Activated CD4-positive, alpha-beta T cell treated with anti-CD3 and anti-CD28 coated beads, Interleukin-2, amount 10 ng/mL, durations not matched to agents 24 days and 14 days (primary cell): ENCODE measurements around the gene TSPO. TPM values are rescaled to one million over a fixed set of nuclear protein-coding genes. Genes with fewer than 3 reads are reported as not detected.
A peak's percentile ranks its signal among the peaks of the same experiment; 100 is the strongest.

Source experiments
- DNase-seq: peaks from one replicate; pipeline ENCODE4 v3.0.0; 2022
- H3K27ac Mint-ChIP-seq: one replicate; pipeline ENCODE4 v1.8.0; 2022; ENCODE audit warnings: mild to moderate bottlenecking, mixed read lengths
- H3K27me3 Mint-ChIP-seq: one replicate; pipeline ENCODE4 v1.8.0; 2022; ENCODE audit warnings: mixed read lengths
- H3K36me3 Mint-ChIP-seq: one replicate; pipeline ENCODE4 v1.8.0; 2022; ENCODE audit warnings: low read depth, mild to moderate bottlenecking, mixed read lengths
- H3K4me1 Mint-ChIP-seq: one replicate; pipeline ENCODE4 v1.8.0; 2021; ENCODE audit warnings: mixed read lengths
- H3K4me3 Mint-ChIP-seq: one replicate; pipeline ENCODE4 v1.8.0; 2022; ENCODE audit warnings: mild to moderate bottlenecking, moderate library complexity, mixed read lengths
- H3K9me3 Mint-ChIP-seq: one replicate; pipeline ENCODE4 v1.8.0; 2021; ENCODE audit warnings: mixed read lengths
- intact Hi-C: fragments of 100-400 bp; cut with micrococcal nuclease; formaldehyde crosslinking; loops from one replicate; pipeline ENCODE4 v1.15.1; 2023
- total RNA-seq: library from RNA; stranded (reverse); gene quantifications from 2 replicates; pipeline ENCODE4 v1.2.3, GENCODE V29; 2022

TSPO gene
- total RNA-seq, 1 donor from 2014 or later = 138 TPM

GRCh38 chr22:43182726-43183125 lies 31.4 kb downstream of the TSPO start:
- intact Hi-C loops = no loop called here
- H3K9me3 Mint-ChIP-seq = no peaks in the 10 kb centered on the region
- H3K27ac Mint-ChIP-seq = no peak overlapping the region
- H3K4me3 Mint-ChIP-seq = no peak overlapping the region
- H3K36me3 Mint-ChIP-seq = peaks cover 43% of the 10 kb centered on the region
- H3K27me3 Mint-ChIP-seq = no peaks in the 10 kb centered on the region
- no peak for DNase-seq
- H3K4me1 Mint-ChIP-seq = peaks cover 17% of the 10 kb centered on the region

- peaks cover 33% of the 10 kb centered on the region for H3K36me3 Mint-ChIP-seq
- H3K4me1 Mint-ChIP-seq = peaks cover 21% of the 10 kb centered on the region
- H3K27ac Mint-ChIP-seq = peak overlapping the region; percentile 4
- DNase-seq = no peak
- no peaks in the 10 kb centered on the region for H3K9me3 Mint-ChIP-seq
- intact Hi-C loops = no loop called here
- H3K4me3 Mint-ChIP-seq = peak overlapping the region; percentile 66
- H3K27me3 Mint-ChIP-seq = no peaks in the 10 kb centered on the region
These were observed 32.3 kb downstream of the TSPO start for GRCh38 chr22:43183496-43184277.

GRCh38 chr22:43185860-43186261 lies 34.5 kb downstream of the TSPO start:
- H3K9me3 Mint-ChIP-seq = no peaks in the 10 kb centered on the region
- no peaks in the 10 kb centered on the region for H3K27me3 Mint-ChIP-seq
- intact Hi-C loops = loop anchor here (2.0 kb wide), 3 partner anchors 35 to 77 kb away; partner anchors contain the start of genes MCAT and TSPO

GRCh38 chr22:43186272-43187170 lies 35.2 kb downstream of the TSPO start, which contains the start of gene TTLL12:
Gene TTLL12, minus strand, starts transcription at chr22:43187134. Its CDS starts 65 bp downstream, at chr22:43187069.
- Mint-ChIP-seq H3K4me1 (peaks cover 24% of the 10 kb centered on the region), H3K9me3 (no peaks in the 10 kb centered on the region), H3K36me3 (peaks cover 16% of the 10 kb centered on the region), H3K4me3 (peak within 1 kb of the TSS; percentile 90), H3K27me3 (peaks cover 3% of the 10 kb centered on the region), H3K27ac (peak within 1 kb of the TSS; percentile 94)
- DNase-seq = peak; percentile 89
- intact Hi-C loops = loop anchor here (1.0 to 2.0 kb wide), 4 partner anchors 36 to 323 kb away; partner anchors contain the start of genes MCAT and TSPO

More at GRCh38 chr22:43185860-43186261, 34.5 kb downstream of the TSPO start:
- H3K4me3 Mint-ChIP-seq = peak overlapping the region; percentile 88
- H3K4me1 Mint-ChIP-seq = peaks cover 24% of the 10 kb centered on the region
- H3K36me3 Mint-ChIP-seq = peaks cover 18% of the 10 kb centered on the region
- peak overlapping the region; percentile 75 for H3K27ac Mint-ChIP-seq
- DNase-seq = no peak

GRCh38 chr22:43187171-43188099 lies 36.1 kb downstream of the TSPO start:
- intact Hi-C loops = loop anchor here (1.0 to 2.0 kb wide), 4 partner anchors 37 to 324 kb away; partner anchors contain the start of genes MCAT and TSPO
- H3K36me3 Mint-ChIP-seq = peaks cover 14% of the 10 kb centered on the region
- H3K27ac Mint-ChIP-seq = peak overlapping the region; percentile 94
- peak; percentile 99 for DNase-seq
- no peaks in the 10 kb centered on the region for H3K9me3 Mint-ChIP-seq
- H3K4me3 Mint-ChIP-seq = peak overlapping the region; percentile 90
- H3K4me1 Mint-ChIP-seq = peaks cover 23% of the 10 kb centered on the region
- peaks cover 8% of the 10 kb centered on the region for H3K27me3 Mint-ChIP-seq

- intact Hi-C loops = no loop called here
- peak overlapping the region; percentile 65 for H3K4me3 Mint-ChIP-seq
- H3K27ac Mint-ChIP-seq = peak overlapping the region; percentile 71
- H3K36me3 Mint-ChIP-seq = peaks cover 11% of the 10 kb centered on the region
- no peak for DNase-seq
- no peaks in the 10 kb centered on the region for H3K9me3 Mint-ChIP-seq
- H3K4me1 Mint-ChIP-seq = peaks cover 20% of the 10 kb centered on the region
- peaks cover 8% of the 10 kb centered on the region for H3K27me3 Mint-ChIP-seq
These were observed 37.6 kb downstream of the TSPO start for GRCh38 chr22:43188829-43189545.

- Mint-ChIP-seq H3K9me3 (no peaks in the 10 kb centered on the region), H3K4me3 (no peak overlapping the region), H3K27me3 (peaks cover 14% of the 10 kb centered on the region), H3K27ac (no peak overlapping the region), H3K36me3 (peaks cover 2% of the 10 kb centered on the region), H3K4me1 (peaks cover 9% of the 10 kb centered on the region)
- no peak for DNase-seq
- intact Hi-C loops = no loop called here
These were observed 40.5 kb downstream of the TSPO start for GRCh38 chr22:43191831-43192230.

GRCh38 chr22:43197271-43197941 lies 46.0 kb downstream of the TSPO start:
- H3K4me1 Mint-ChIP-seq = no peaks in the 10 kb centered on the region
- H3K9me3 Mint-ChIP-seq = no peaks in the 10 kb centered on the region
- H3K4me3 Mint-ChIP-seq = no peak overlapping the region
- H3K27ac Mint-ChIP-seq = no peak overlapping the region
- intact Hi-C loops = no loop called here
- DNase-seq = no peak
- no peaks in the 10 kb centered on the region for H3K36me3 Mint-ChIP-seq
- H3K27me3 Mint-ChIP-seq = peaks cover 10% of the 10 kb centered on the region

GRCh38 chr22:43198126-43198525 lies 46.8 kb downstream of the TSPO start:
- H3K4me3 Mint-ChIP-seq = no peak overlapping the region
- H3K4me1 Mint-ChIP-seq = no peaks in the 10 kb centered on the region
- intact Hi-C loops = no loop called here
- H3K27ac Mint-ChIP-seq = no peak overlapping the region
- no peaks in the 10 kb centered on the region for H3K36me3 Mint-ChIP-seq
- peaks cover 10% of the 10 kb centered on the region for H3K27me3 Mint-ChIP-seq
- no peaks in the 10 kb centered on the region for H3K9me3 Mint-ChIP-seq
- no peak for DNase-seq

GRCh38 chr22:43198936-43199335 lies 47.6 kb downstream of the TSPO start:
- no peak overlapping the region for H3K27ac Mint-ChIP-seq
- H3K27me3 Mint-ChIP-seq = peaks cover 10% of the 10 kb centered on the region
- no peak overlapping the region for H3K4me3 Mint-ChIP-seq
- no peaks in the 10 kb centered on the region for H3K36me3 Mint-ChIP-seq
- no peaks in the 10 kb centered on the region for H3K9me3 Mint-ChIP-seq
- intact Hi-C loops = no loop called here
- no peaks in the 10 kb centered on the region for H3K4me1 Mint-ChIP-seq
- no peak for DNase-seq

- Mint-ChIP-seq H3K27me3 (peaks cover 7% of the 10 kb centered on the region), H3K36me3 (no peaks in the 10 kb centered on the region), H3K4me1 (no peaks in the 10 kb centered on the region), H3K4me3 (no peak overlapping the region), H3K27ac (no peak overlapping the region), H3K9me3 (no peaks in the 10 kb centered on the region)
- intact Hi-C loops = no loop called here
- no peak for DNase-seq
These were observed 48.2 kb downstream of the TSPO start for GRCh38 chr22:43199541-43199940.

GRCh38 chr22:43200031-43200430 lies 48.7 kb downstream of the TSPO start:
- no peak for DNase-seq
- Mint-ChIP-seq H3K9me3 (no peaks in the 10 kb centered on the region), H3K36me3 (no peaks in the 10 kb centered on the region), H3K27me3 (peaks cover 4% of the 10 kb centered on the region), H3K4me3 (no peak overlapping the region), H3K27ac (no peak overlapping the region), H3K4me1 (no peaks in the 10 kb centered on the region)
- intact Hi-C loops = no loop called here
